PFSK-1 (cell line): ENCODE results near the gene SLCO3A1.

Experiments used
- FOXP2 ChIP-seq: optimal IDR thresholded peaks from 2 replicates; pipeline ENCODE3; 2011; ENCODE audit warnings: borderline replicate concordance, control low read depth, inconsistent platforms; ENCODE audit not compliant: insufficient read depth; ENCODE audit errors: extremely low read length, extremely low read depth
- POLR2AphosphoS5 ChIP-seq: IDR thresholded peaks from 2 replicates; pipeline ENCODE4 v1.6.1; 2012; ENCODE audit warnings: low read depth, mild to moderate bottlenecking, control low read depth, low read length, moderate library complexity
- REST ChIP-seq, 2 experiments: IDR thresholded peaks; 2 replicates each; pipeline versions ENCODE4 v1.6.1 to v1.8.0; 2011 to 2012; ENCODE audit warnings: low read depth in 2 of 2, low read length in 2 of 2, control low read depth in 1 of 2, inconsistent platforms in 1 of 2, mild to moderate bottlenecking in 1 of 2, moderate library complexity in 1 of 2; ENCODE audit not compliant: insufficient read depth in 1 of 2

- TF ChIP-seq REST (IDR thresholded peaks at IDR 0.05; ENCODE audit: insufficient read depth in 1 of 2, low read depth in 2 of 2, low read length in 2 of 2) (no peak), POLR2AphosphoS5 (no peak), FOXP2 (no peak)
Measured at GRCh38 chr15:91853948-91854638, 585 bp downstream of the SLCO3A1 start.
